Measurements from ENCODE around the gene FAM200A.
"Not testable (repeated sequence)": the region's sequence is repeated elsewhere in the genome, so short reads cannot be mapped to it uniquely, and the experiment has no call there.

The FAM200A gene

GRCh38 chr7:99558306-99559174, 6.6 kb upstream of the FAM200A start, which contains the start of gene ZNF655:
Gene ZNF655, plus strand, starts transcription at chr7:99558642. Its CDS starts 1,918 bp downstream, at chr7:99560560.
- DNase-seq, result peak; percentile 93

- DNase-seq, result no peak
These were observed 6.0 kb upstream of the FAM200A start for GRCh38 chr7:99557940-99558305.

- no peak for DNase-seq
These were observed 5.3 kb upstream of the FAM200A start for GRCh38 chr7:99557196-99557607.

GRCh38 chr7:99554939-99555338, 3.0 kb upstream of the FAM200A start:
- DNase-seq, result no peak

GRCh38 chr7:99553039-99553438, 1.1 kb upstream of the FAM200A start:
- no peak for DNase-seq

- no peak for DNase-seq
These were observed 580 bp downstream of the FAM200A start for GRCh38 chr7:99551334-99551733.

GRCh38 chr7:99549545-99549944, 2.4 kb downstream of the FAM200A start:
- DNase-seq, result not testable (repeated sequence)

GRCh38 chr7:99545308-99545707, 6.6 kb downstream of the FAM200A start:
- not testable (repeated sequence) for DNase-seq

- DNase-seq, result no peak
These were observed 8.0 kb downstream of the FAM200A start for GRCh38 chr7:99543916-99544315.

- DNase-seq, result no peak
These were observed 8.7 kb downstream of the FAM200A start for GRCh38 chr7:99543081-99543671.

GRCh38 chr7:99541212-99541611, 10.7 kb downstream of the FAM200A start:
- no peak for DNase-seq

- no peak for DNase-seq
These were observed 11.4 kb downstream of the FAM200A start for GRCh38 chr7:99540542-99540941.

GRCh38 chr7:99539213-99539811, 12.6 kb downstream of the FAM200A start:
- no peak for DNase-seq

- no peak for DNase-seq
These were observed 16.2 kb downstream of the FAM200A start for GRCh38 chr7:99535667-99536066.

GRCh38 chr7:99531354-99531765, 20.6 kb downstream of the FAM200A start:
- DNase-seq, result no peak

- DNase-seq, result no peak
These were observed 26.0 kb downstream of the FAM200A start for GRCh38 chr7:99525713-99526440.

- DNase-seq, result no peak
These were observed 30.5 kb downstream of the FAM200A start for GRCh38 chr7:99521399-99521798.

- DNase-seq, result peak; percentile 18
These were observed 37.9 kb downstream of the FAM200A start for GRCh38 chr7:99514050-99514449.

- no peak for DNase-seq
These were observed 46.6 kb downstream of the FAM200A start for GRCh38 chr7:99505324-99505662.

GRCh38 chr7:99504603-99505323, 47.2 kb downstream of the FAM200A start, which contains the start of gene ZKSCAN5:
Gene ZKSCAN5, plus strand, starts transcription at chr7:99504662. Its CDS starts 1,383 bp downstream, at chr7:99506045.
- DNase-seq, result peak; percentile 98

GRCh38 chr7:99504281-99504602, 47.7 kb downstream of the FAM200A start:
- DNase-seq, result no peak

- not testable (repeated sequence) for DNase-seq
These were observed 50.7 kb downstream of the FAM200A start for GRCh38 chr7:99501236-99501635.
